HG03103 (cell line): Measurements from ENCODE around the gene TTBK2.
"Not testable (repeated sequence)": the region's sequence is repeated elsewhere in the genome, so short reads cannot be mapped to it uniquely, and the experiment has no call there.

ENCODE experiments used
- ATAC-seq: cut with Tn5 transposase; IDR thresholded peaks from one replicate; pipeline ENCODE4 v1.9.1; 2021; ENCODE audit warnings: low read depth; ENCODE audit not compliant: unreplicated experiment

TTBK2 gene

GRCh38 chr15:42911058-42911592 lies 9.5 kb downstream of the TTBK2 start:
- ATAC-seq = no peak

DNA sequence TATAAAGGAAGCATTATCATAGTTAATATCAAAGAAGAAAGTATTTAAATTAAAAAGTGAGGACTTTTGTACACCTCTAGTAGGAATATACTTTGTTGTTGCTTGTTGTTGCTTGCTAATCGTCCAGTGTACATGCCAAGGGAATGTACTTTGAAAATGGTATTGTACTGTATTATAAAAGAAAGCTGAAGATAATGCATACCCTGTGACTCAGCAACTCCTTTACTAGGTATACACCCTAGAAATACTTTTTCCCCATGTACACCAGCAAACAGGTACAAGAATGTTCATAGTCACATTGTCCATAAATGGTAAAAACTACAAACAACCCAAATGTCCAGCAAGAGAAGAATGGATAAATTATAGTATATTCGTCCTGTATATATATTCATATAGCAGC lies 12.0 kb downstream of the TTBK2 start:
- no peak for ATAC-seq

DNA sequence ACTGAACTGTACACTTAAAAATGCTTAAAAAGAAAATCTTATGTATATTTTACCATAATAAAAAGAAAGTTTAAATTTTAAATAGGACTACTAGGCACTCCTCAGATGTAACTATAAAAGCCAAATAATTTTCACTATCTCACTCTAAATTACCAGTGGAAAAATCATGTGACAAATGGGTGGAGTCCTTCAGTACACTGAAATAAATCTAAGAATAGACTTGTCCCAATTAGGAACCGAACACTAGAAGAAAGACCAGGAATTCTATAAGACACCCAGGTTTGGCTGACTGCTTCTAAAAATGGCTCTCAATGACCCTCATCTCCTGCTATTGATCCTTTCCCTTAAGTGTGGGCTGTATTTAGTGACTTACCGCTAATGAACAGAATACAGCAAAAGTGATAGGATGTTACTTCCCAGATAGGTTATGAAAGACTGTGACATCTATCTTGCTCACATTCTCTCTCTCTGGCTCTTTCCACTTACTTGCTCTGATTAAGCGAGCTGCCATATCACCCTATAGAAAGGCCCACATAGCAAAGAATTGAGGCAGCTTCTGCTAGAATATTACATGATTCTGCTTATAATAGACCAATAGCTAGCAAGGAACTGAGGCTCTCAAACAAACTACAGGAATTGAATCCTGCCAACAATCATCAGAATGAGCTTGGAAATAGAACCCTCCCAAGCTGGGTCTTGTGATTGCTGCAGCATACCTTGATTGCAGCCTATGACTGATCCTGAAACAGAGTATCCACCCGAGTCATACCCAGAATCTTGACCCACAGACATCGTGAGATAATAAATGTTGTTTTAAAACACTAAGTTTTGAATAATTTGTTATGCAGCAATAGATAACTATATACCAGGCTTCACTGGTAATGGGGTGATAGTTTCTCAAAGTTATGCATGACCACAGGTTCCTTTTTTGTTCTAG lies 16.9 kb downstream of the TTBK2 start:
- no peak for ATAC-seq

- ATAC-seq = not testable (repeated sequence)
Observed at GRCh38 chr15:42893911-42894310, 26.7 kb downstream of the TTBK2 start.

GRCh38 chr15:42891569-42891968 lies 29.0 kb downstream of the TTBK2 start:
- no peak for ATAC-seq

- ATAC-seq = no peak
Observed at GRCh38 chr15:42890161-42890913, 30.2 kb downstream of the TTBK2 start.

DNA sequence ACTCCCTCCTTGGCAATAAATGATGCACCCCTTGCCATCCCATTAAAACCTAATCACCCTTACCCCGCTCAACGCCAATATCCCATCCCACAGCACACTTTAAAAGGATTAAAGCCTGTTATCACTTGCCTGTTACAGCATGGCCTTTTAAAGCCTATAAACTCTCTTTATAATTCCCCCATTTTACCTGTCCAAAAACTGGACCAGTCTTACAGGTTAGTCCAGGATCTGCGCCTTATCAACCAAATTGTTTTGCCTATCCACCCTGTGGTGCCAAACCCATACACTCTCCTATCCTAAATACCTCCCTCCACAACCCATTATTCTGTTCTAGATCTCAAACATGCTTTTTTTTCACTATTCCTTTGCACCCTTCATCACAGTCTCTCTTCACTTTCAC lies 33.2 kb downstream of the TTBK2 start:
- not testable (repeated sequence) for ATAC-seq

DNA sequence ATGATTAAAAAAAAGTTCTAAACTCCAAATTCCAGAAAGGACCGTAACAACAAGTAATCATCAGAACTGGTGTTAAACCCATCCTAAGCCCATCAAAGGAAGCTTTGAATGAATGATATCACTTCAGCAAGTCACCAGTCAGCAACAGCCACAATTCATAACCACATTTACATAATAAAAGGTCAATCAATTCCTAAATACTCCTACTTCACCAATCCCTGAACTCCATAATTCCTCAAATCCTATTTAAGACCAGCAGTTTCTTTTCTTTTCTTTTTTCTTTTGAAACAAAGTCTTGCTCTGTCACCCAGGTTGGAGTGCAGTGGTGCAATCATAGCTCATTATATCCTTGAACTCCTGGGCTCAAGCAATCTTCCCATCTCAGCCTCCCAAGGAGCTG lies 40.5 kb downstream of the TTBK2 start:
- ATAC-seq = no peak

DNA sequence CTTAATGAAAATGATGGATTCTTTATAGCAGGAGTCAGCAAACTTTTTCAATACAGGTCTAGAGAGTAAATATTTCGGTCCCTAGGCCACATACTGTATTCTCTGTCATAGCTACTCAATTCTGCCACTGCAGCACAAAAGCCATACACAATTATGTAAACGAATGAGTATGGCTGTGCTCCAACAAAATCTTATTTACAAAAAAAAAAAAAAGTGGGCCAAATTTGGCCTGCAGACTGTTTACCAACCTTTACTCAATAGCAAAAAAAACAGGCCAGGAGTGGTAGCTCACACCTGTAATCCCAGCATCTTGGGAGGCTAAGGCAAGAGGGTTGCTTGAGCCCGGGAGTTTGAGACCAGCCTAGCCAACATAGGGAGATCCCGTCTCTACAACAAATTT lies 41.1 kb downstream of the TTBK2 start:
- ATAC-seq = no peak

GRCh38 chr15:42876224-42876623 lies 44.4 kb downstream of the TTBK2 start:
- ATAC-seq = no peak

- no peak for ATAC-seq
Observed at GRCh38 chr15:42868683-42869082, 51.9 kb downstream of the TTBK2 start.

- no peak for ATAC-seq
Observed at GRCh38 chr15:42863572-42864239, 56.9 kb downstream of the TTBK2 start.

DNA sequence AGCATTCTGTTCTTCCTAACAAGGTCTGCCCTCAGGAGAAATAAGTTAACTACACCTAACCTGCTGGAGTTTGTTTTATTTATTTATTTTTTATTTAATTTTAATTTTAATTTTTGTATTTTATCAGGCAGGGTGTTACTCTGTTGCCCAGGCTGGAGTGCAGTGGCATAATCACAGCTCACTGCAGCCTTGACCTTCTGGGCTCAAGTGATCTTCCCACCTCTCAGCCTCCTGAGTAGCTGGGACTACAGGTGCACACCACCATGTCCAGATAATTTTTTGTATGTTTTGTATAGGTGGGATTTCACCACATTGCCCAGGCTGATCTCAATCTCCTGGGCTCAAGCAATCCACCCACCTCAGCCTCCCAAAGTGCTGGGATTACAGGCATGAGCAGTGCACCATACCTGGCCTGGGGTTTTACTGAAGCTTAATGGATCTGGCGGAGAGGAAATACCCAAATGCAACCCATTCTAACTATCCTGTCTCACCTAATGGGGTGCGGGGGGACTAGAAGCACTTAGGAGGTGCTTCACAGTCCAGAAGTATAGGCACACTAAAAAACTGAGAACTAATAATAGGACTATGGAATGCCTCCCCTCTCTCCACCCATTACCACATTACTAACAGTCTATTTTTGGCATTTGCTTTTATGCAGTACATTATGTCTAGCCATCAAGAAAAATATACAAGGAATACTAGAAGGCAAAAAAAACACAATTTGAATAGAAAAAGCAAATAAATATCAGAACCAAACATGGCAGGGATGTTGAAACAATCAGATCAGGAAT lies 61.4 kb downstream of the TTBK2 start:
- no peak for ATAC-seq

GRCh38 chr15:42858540-42858939 lies 62.0 kb downstream of the TTBK2 start:
- ATAC-seq = no peak

DNA sequence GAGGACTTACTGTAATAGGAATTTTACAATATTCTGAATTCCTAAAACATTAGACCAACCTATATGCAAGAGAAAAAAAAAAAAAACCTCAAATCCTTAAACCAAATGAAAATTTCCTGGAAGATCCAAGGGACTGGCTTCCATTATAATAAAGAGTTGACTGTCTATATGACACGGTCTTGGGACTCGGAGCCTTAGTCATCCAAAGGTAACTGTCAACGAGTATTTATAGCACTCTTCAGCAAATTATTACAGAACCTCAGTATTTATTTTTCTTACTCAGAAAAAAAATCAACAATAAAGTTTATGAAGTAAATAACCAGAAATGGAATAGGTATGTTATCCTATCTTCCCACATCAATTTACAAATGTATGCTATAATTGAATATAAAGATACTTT lies 66.0 kb downstream of the TTBK2 start:
- no peak for ATAC-seq

GRCh38 chr15:42849836-42850235 lies 70.7 kb downstream of the TTBK2 start:
- no peak for ATAC-seq

GRCh38 chr15:42848846-42849245 lies 71.7 kb downstream of the TTBK2 start:
- ATAC-seq = no peak

DNA sequence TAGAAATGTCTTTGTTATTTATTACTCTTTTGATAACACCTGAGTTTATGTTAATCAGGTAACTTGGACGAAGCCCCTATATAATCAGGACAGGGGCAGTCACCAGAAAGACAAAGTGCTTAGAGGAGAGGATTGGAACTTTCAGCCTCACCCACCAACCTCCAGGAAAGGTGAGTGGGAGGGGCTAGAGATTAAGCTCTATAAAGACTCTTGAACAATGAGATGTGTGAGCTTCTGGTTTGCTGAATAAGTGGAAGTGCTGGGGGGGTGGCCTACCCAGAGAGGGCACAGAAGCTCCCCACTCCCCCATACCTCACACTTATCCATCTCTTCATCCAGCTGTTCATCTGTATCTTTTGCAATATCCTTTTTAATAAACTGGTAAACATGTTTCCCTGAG lies 73.9 kb downstream of the TTBK2 start:
- no peak for ATAC-seq

DNA sequence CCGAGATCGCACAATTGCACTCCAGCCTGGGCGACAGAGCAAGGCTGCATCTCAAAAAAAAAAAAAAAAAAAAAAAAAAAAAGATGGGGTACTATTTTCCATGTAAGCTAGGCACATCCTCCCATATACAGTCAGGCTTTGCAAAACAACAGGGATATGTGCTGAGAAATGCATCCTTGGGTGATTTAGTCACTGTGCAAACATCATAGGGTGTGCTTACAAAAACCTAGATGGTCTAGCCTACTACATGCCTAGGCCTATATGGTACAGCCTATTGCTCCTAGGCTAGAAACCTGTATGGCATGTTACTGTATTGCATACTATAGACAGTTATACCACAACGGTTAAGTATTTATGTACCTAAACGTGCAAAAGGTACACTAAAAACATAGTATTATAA lies 75.0 kb downstream of the TTBK2 start:
- ATAC-seq = no peak

DNA sequence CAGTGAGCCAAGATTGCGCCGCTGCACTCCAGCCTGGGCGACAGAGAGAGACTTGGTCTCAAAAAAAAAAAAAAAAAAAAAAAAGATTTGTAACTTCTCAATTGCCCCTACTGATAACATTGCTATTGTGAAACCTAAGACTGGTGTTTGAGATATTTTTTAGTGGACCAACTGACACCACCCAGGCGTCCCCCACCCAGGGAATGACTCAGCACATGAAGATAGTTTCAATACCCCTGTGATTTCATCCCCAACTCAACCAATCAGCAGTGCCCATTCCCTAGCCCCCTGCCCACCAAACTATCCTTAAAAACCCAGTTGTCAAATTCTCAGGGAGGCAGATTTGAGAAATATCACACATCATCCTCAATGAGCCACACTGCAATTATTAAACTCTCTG lies 76.9 kb downstream of the TTBK2 start:
- no peak for ATAC-seq
